NCI-H2171 (cell line): Measurements from ENCODE around the gene KIRREL3.
A peak's percentile ranks its signal among the peaks of the same experiment; 100 is the strongest.

Experiments used
- DNase-seq: peaks from one replicate; lab custom pipeline; 2025; lab: John Stamatoyannopoulos, UW

The KIRREL3 gene

GRCh38 chr11:126829716-126830115 lies 170.9 kb downstream of the KIRREL3 start:
- no peak for DNase-seq

DNA sequence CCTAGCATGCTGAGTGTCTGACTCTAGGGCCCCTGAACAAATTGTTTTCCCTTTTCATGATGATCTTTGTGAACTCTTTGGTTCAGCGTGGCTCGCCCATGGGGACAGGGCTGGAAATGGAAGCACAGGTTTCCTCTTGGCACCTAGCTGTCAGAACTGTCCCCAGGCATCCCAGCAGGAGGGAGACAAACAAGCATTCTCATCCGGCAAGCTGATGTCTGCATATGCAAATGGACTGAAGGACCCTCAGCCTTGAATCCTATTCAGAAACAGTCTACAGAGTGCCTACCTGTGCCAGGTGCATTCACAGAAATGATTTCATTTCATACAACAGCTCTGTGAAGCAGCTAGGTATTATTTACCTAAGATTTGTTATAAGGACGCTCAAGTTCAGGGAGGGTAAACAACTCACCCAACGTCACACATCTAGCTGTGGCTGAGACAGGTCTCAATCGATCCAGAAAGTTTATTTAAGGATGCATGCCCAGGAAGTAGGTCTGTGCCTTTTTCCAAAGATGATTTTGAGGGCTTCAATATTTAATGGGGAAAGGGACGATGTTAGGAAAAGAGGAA lies 176.4 kb downstream of the KIRREL3 start:
- DNase-seq: no peak

GRCh38 chr11:126823274-126823673 lies 177.3 kb downstream of the KIRREL3 start:
- DNase-seq: no peak

DNA sequence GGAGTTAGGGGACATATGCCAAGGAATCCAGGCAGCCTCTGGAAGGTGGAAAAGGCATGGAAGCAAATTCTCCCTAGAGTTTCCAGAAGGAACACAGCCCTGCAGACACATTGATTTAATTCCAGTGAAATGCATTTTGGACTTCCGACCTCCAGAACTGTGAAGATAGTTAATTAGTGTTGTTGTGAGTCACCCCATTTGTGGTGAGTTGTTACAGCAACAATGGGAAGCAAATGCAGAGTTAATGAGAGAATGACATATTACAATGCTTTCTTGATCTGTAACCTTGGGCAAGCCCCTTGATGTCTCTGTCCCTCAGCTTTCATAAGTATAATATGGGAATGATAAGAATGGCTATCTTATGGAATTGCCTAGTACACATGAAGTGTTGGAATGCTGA lies 178.7 kb downstream of the KIRREL3 start:
- DNase-seq: no peak

DNA sequence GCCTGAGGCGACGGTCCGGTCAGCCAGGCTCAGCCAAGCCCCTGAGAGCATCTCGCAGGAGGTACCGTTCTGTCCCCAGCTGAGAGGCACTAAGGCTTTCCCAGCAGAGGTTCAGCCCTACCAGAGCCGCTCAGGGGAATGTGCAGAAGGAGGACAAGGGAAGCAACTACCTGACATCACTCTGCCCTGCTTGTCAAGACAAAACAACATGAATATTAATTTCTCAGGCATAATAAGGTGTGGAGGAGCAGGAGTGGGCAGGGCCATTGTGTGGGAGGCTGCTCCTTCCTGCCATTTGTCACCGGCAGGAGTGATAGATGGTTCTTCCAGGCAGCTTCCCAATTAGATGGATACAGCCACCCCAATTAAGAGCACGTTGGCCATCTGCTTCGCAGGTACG lies 181.4 kb downstream of the KIRREL3 start:
- DNase-seq: no peak

GRCh38 chr11:126817523-126818450 lies 182.8 kb downstream of the KIRREL3 start:
- DNase-seq: no peak

DNA sequence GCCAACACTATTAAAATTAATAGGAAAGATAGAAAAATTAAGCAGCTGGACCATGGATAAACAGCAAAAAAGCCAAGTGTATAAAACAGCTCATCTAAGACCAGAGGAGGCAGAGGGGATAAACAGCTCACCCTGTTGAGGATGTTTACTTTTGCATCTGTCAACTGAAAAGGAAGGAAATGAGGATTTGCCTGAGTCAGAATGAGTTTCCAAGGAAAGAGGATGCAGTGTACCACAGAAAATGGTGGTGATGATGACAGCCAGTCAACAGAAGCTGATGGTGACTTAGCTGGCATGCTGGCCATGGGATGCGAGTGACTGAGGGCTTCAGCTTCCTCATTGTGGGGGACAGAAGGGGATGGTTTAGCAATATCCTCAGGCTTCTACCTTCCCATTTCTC lies 183.5 kb downstream of the KIRREL3 start:
- no peak for DNase-seq

DNA sequence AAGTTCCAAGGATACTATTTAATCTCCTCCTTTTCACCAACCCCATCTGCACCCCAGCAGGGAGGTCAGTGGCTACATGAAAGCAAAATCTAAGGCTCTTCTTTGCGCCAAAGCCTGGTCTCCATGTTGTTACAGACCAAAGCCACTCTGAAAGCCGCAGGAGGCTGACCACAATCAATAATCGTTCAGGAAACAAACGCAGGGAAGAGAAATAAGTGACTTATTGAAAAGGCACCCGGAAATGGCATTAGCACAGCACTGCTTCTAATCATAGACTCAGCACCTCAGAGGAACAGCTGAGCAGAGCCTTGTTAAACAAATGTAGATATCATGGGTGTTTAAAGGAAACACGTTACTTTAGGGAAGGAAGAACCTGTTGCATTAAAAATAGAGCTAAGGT lies 183.9 kb downstream of the KIRREL3 start:
- DNase-seq: no peak

- no peak for DNase-seq
Measured at GRCh38 chr11:126815111-126815510, 185.5 kb downstream of the KIRREL3 start.

DNA sequence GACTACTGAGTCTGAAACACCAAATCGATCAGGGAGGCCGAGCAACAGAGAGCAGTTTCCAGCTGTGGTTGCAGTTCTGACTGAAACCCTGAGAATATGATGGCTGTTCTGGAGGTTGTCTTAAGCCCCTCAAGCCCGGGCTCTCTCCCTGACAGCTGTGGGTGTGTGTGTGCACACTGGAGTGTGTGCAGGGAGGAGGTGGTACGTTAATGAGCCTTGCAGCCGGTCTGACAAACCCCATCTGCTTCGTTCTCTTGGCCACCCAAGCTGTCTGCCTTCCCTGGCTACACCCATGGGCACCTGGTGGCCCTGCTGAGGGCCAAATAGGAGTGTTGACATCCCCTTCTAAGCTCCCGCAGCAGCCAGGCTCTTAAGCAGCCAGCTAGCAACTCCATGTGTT lies 189.8 kb downstream of the KIRREL3 start:
- peak; percentile 57 for DNase-seq

- no peak for DNase-seq
Measured at GRCh38 chr11:126809514-126810289, 190.9 kb downstream of the KIRREL3 start.

DNA sequence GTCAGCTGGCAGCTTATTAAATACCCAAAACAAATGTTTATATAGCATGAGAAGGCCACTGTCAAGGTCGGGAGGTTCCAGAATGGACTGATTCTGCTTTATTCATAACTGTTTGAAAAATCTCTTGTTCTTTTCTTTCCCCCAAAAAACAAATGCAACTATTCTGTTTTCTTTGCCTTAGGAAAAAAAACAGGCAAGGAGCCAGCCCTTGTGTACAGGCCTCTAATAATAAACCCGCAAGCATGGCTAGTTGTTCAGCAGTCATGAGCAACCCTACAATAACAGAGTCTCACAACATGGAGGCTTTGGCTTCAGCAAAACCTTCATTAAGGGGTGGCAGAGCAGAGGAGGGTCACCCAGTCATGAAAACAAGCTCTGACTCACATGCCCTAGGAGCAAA lies 191.7 kb downstream of the KIRREL3 start:
- DNase-seq: no peak

DNA sequence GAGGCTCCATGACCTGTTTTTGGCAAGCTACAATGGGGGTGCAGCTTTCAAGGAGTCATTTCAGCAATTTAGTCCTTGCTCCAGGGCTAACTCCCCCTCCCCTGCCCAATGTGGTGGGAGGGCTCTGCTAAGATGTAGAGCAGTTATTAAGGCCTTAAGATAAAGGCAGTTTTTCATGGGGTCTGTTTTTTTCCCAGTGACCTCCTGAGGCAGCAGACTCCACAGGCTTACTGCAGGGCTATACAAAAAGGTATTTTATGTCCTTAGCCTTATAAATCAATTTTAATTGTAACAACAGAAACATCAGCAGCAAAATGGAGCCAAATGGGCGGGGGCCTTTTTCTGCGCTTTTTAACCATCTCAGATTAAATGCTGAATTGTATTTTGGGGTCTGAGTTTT lies 192.3 kb downstream of the KIRREL3 start:
- DNase-seq: no peak

GRCh38 chr11:126805870-126806269 lies 194.7 kb downstream of the KIRREL3 start:
- DNase-seq: no peak

DNA sequence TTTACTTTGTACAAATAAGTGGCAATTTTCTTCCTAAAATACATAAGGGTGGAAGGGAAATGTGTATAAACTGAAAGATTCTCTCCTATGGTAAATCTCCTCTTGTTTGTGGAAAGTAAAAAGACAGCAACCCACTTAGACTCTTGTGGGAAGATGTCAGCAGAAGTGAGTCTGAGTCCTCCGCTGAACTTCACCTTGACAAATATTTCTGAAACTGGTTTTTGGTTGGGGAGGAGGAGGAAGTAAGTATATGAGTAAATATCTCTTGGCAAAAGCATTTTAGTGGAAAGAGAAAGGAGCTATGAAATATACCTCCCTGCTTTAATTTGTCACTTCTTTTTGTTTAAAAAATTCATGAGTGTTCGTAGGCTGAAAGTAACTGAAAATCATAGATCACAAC lies 196.2 kb downstream of the KIRREL3 start:
- DNase-seq: no peak

DNA sequence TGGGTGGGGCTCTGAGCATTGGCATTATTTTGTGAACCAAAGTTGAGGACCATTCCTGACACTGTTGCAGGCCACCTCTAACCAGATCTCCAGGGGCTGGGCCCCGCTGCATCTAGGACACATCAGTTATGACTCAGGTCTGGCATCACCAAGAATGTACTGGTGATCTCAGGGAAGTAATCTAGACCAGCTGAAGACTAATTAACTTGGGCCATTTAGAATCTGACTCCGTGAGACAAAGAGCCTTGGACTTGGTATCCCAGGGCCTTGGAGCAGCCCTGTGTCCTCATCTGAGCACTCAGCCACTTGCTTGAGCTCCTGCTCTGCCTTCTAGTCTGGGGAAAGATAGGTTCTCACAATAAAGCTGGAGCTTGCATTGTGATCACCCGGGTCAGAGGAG lies 200.6 kb downstream of the KIRREL3 start:
- no peak for DNase-seq

DNA sequence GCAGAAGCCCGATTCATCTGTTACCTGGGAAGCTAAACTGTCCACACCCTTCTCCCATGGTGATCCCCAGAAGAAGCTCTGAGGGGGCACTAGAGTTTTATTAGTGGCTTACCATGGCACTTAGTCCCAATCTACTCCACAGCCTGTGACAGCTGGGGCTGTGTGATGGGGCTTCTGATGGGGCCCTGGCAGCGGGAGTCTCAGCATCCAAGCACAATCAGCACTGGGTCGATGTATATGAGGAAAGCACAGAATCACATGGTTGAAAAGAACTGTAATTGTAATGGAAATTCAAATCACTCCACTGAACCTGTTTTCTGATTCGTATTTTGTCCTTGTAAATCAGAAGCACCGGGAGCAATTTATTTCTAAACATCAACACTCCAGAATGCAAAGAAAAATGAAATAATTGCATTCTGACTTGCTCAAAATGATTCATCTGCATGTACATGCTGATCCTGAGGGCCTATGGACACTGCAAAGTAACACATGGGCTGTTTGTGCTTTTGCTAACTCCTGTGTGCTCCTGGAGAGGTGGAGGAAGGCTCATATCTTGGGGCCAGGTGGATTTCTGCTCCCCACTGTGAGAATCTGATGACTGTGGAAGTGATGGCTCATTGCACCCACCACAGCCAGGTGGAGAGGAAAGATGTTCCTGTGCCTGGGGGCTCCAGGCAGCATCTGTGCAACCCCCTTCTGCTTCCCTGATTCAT lies 203.0 kb downstream of the KIRREL3 start:
- DNase-seq: no peak

DNA sequence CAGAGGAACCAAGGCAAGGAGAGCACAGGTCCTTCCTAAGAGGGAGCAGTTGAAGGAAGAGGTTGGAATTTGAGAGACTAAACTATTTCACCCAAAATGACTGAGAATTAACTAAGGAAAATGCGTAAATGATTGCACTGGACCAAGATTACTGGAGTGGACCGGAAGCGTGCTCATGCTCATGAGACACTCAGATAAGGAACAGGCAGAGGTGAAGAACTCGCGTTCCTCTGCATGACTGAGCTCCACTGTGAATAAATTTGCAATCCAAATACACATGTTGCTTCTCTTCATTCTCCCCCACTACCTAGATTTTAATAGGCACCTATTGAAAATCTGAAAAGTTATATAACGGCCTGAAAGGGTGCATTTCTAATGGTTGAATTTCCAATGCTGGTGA lies 207.0 kb downstream of the KIRREL3 start:
- no peak for DNase-seq

DNA sequence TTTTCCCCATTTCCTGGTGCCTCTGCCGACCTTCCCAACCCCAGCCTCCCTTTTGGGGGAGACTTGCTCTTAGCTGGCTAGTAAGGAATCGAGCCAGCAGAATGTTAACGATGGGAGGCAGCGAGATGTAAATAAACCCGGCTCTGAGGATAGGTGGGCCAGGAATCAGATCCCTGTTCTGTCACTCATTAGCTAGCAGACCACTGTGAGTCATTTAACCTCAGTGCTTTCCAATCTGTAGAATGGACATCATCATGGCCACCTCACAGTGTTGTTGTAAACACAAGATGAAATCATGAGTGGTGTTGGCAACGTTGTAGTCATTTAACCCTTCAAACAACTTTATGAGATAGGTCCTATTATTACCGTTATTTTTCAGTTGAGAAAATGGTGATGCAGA lies 208.6 kb downstream of the KIRREL3 start:
- no peak for DNase-seq

- no peak for DNase-seq
Measured at GRCh38 chr11:126791446-126791845, 209.1 kb downstream of the KIRREL3 start.

DNA sequence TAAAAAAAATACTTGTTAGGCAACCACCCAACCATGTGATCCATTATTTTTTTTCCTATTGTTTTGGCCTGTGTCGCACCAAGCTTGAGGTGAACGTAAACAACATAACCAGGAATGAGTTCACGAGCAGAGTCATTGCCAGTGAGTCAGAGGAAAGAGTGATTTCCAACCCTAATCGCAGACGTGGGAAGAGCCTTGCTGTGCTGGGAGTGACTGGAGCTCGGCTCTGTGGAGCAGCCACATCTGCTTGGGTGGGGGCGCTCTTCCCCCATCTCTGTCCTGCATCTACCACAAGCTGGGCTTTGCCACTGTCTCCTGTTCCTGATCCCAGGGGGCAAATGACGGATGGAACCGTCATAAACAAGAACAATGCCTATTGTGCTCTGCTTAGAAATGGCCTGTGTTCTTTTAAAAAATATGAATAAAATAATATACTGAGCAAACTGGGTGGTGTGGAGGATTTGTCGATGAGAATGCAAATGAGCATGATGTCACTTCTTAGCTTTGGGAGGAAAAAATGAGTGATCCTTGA lies 210.0 kb downstream of the KIRREL3 start:
- DNase-seq: no peak

DNA sequence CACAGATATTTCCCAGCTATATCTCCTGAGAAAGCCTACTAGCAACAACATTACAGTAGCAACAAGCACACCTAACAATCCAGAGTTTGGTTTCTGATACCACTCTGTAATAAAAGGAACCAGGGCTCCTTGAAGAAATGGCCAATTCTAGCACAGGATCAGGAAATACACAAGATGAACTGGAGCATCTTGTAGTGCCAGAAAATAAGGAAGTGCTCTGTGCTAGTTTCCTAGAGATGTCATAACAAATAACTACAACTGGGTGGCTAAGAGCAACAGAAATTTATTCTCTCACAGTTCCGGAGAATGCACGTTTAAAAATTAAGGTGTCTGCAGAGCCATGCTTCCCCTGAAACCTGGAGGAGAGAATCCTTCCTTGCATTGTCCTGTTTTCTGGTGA lies 217.8 kb downstream of the KIRREL3 start:
- DNase-seq: no peak
